SK-N-MC (cell line): ENCODE measurements around the gene ALMS1.
"Not testable (repeated sequence)": the region's sequence is repeated elsewhere in the genome, so short reads cannot be mapped to it uniquely, and the experiment has no call there.

Experiments used
- DNase-seq: peaks from one replicate; pipeline ENCODE4 v3.0.0-alpha.2; 2011; ENCODE audit warnings: low read depth, low spot score
- H3K27ac ChIP-seq: fragments of 200-600 bp; sonication (generic); 2 replicates; pipeline ENCODE4 v1.5.1; 2016; ENCODE audit warnings: mixed run types
- H3K36me3 ChIP-seq: fragments of 200-600 bp; sonication (generic); 2 replicates; pipeline ENCODE4 v1.6.1; 2017; ENCODE audit warnings: antibody characterized with exemption, low read length, mixed read lengths; ENCODE audit not compliant: insufficient read depth
- H3K4me3 ChIP-seq: fragments of 200-600 bp; sonication (generic); 2 replicates; pipeline ENCODE4 v1.5.1; 2016
- H3K9ac ChIP-seq: fragments of 200-600 bp; sonication (generic); 2 replicates; pipeline ENCODE4 v1.8.0; 2017; ENCODE audit warnings: mixed run types, mixed read lengths; ENCODE audit not compliant: insufficient read length
- H3K9me3 ChIP-seq: fragments of 200-600 bp; sonication (generic); 2 replicates; pipeline ENCODE4 v1.6.1; 2017; ENCODE audit warnings: low read depth, mild to moderate bottlenecking, antibody characterized with exemption, low read length, moderate library complexity, mixed read lengths
- EZH2 ChIP-seq: fragments of 200-600 bp; sonication (generic); IDR thresholded peaks from one replicate; pipeline ENCODE4 v1.6.1; 2017; ENCODE audit warnings: antibody characterized with exemption
- FOXP2 ChIP-seq: optimal IDR thresholded peaks from 2 replicates; pipeline ENCODE3; 2011; ENCODE audit warnings: mild to moderate bottlenecking, moderate library complexity; ENCODE audit not compliant: insufficient read depth; ENCODE audit errors: extremely low read length, control extremely low read depth
- POLR2AphosphoS5 ChIP-seq: IDR thresholded peaks from 2 replicates; pipeline ENCODE4 v1.6.1; 2012; ENCODE audit warnings: mild to moderate bottlenecking, low read depth, low read length, borderline replicate concordance

The ALMS1 gene

GRCh38 chr2:73451263-73451972 lies 65.8 kb downstream of the ALMS1 start:
- no peak for DNase-seq
- TF ChIP-seq FOXP2 (no peak), POLR2AphosphoS5 (no peak), EZH2 (no peak)
- H3K36me3 ChIP-seq: peaks cover 79% of the 10 kb centered on the region
- no peaks in the 10 kb centered on the region for H3K9me3 ChIP-seq
- H3K9ac ChIP-seq: no peak overlapping the region
- no peak overlapping the region for H3K4me3 ChIP-seq
- no peak overlapping the region for H3K27ac ChIP-seq

- Histone ChIP-seq H3K36me3 (peaks cover 56% of the 10 kb centered on the region), H3K9ac (no peak overlapping the region)
- TF ChIP-seq FOXP2 (no peak), EZH2 (no peak), POLR2AphosphoS5 (no peak)
Observed at GRCh38 chr2:73457982-73458381, 72.3 kb downstream of the ALMS1 start.

GRCh38 chr2:73462388-73462787 lies 76.8 kb downstream of the ALMS1 start:
- peaks cover 29% of the 10 kb centered on the region for H3K36me3 ChIP-seq
- DNase-seq, H3K9ac ChIP-seq, H3K27ac ChIP-seq, H3K4me3 ChIP-seq, H3K9me3 ChIP-seq: not testable (repeated sequence)

More at GRCh38 chr2:73457982-73458381, 72.3 kb downstream of the ALMS1 start:
- no peak for DNase-seq
- H3K4me3 ChIP-seq: no peak overlapping the region
- no peaks in the 10 kb centered on the region for H3K9me3 ChIP-seq
- H3K27ac ChIP-seq: no peak overlapping the region

- Histone ChIP-seq H3K4me3 (no peak overlapping the region), H3K36me3 (no peaks in the 10 kb centered on the region), H3K27ac (no peak overlapping the region), H3K9me3 (no peaks in the 10 kb centered on the region), H3K9ac (no peak overlapping the region)
- DNase-seq: no peak
- no peak for TF ChIP-seq EZH2
- no peak for TF ChIP-seq POLR2AphosphoS5
- TF ChIP-seq FOXP2: no peak
Observed at GRCh38 chr2:73468376-73468775, 82.7 kb downstream of the ALMS1 start.

GRCh38 chr2:73483874-73484273 lies 98.2 kb downstream of the ALMS1 start:
- peaks cover 14% of the 10 kb centered on the region for H3K36me3 ChIP-seq
- H3K9me3 ChIP-seq, H3K27ac ChIP-seq, H3K4me3 ChIP-seq, H3K9ac ChIP-seq, DNase-seq: not testable (repeated sequence)

- TF ChIP-seq EZH2 (no peak), FOXP2 (no peak), POLR2AphosphoS5 (no peak)
Observed at GRCh38 chr2:73487112-73487657, 101.5 kb downstream of the ALMS1 start.

GRCh38 chr2:73488079-73488478 lies 102.4 kb downstream of the ALMS1 start:
- H3K9me3 ChIP-seq: no peaks in the 10 kb centered on the region
- no peak for TF ChIP-seq POLR2AphosphoS5
- no peak for TF ChIP-seq EZH2
- TF ChIP-seq FOXP2: no peak
- H3K27ac ChIP-seq: no peak overlapping the region
- H3K9ac ChIP-seq: no peak overlapping the region
- H3K36me3 ChIP-seq: peaks cover 31% of the 10 kb centered on the region
- no peak for DNase-seq
- H3K4me3 ChIP-seq: no peak overlapping the region

More at GRCh38 chr2:73487112-73487657, 101.5 kb downstream of the ALMS1 start:
- H3K9ac ChIP-seq: no peak overlapping the region
- no peak overlapping the region for H3K4me3 ChIP-seq
- no peaks in the 10 kb centered on the region for H3K9me3 ChIP-seq
- no peak overlapping the region for H3K27ac ChIP-seq
- DNase-seq: no peak
- peaks cover 31% of the 10 kb centered on the region for H3K36me3 ChIP-seq

- TF ChIP-seq FOXP2 (no peak), EZH2 (no peak), POLR2AphosphoS5 (no peak)
- Histone ChIP-seq H3K36me3 (peaks cover 31% of the 10 kb centered on the region), H3K4me3 (no peak overlapping the region), H3K27ac (no peak overlapping the region), H3K9ac (no peak overlapping the region), H3K9me3 (no peaks in the 10 kb centered on the region)
- no peak for DNase-seq
Observed at GRCh38 chr2:73489053-73489452, 103.4 kb downstream of the ALMS1 start.

GRCh38 chr2:73494031-73494430 lies 108.4 kb downstream of the ALMS1 start:
- no peak overlapping the region for H3K27ac ChIP-seq
- no peak for DNase-seq

More at GRCh38 chr2:73494031-73494430, 108.4 kb downstream of the ALMS1 start:
- TF ChIP-seq POLR2AphosphoS5 (no peak), FOXP2 (no peak), EZH2 (no peak)
- no peaks in the 10 kb centered on the region for H3K9me3 ChIP-seq
- peaks cover 26% of the 10 kb centered on the region for H3K36me3 ChIP-seq
- H3K9ac ChIP-seq: no peak overlapping the region
- no peak overlapping the region for H3K4me3 ChIP-seq
